ENCODE measurements around the gene TRIP12.

TRIP12 gene

DNA sequence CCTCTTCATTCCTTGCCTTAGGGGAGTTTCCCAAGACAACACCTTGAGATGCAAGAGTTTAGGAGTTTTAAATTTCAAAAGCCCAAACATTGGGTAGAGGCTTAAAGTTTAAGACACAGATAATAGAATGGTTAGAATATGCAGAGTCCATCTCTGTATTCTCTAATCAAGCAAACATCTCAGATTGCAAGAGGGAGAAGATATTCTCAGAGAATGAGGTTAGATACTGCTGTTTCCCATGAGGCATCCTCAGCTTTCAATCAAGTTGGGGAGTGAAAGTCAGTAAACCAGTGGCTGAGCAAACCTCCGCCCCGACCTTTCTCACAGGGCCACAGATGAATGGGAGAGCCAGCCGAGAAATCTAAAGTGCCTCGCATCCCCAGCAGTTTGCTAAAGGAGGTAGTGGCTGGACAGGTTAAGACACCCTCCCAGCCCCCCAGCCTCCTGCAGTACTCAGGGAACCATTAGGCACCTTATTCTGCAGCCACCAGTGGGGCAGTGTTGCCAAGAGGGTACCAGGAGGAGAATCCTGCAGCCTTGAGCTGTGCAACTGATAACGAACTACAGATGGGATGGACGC lies 30.5 kb upstream of the TRIP12 start:
- TF ChIP-seq, protein P1, sequence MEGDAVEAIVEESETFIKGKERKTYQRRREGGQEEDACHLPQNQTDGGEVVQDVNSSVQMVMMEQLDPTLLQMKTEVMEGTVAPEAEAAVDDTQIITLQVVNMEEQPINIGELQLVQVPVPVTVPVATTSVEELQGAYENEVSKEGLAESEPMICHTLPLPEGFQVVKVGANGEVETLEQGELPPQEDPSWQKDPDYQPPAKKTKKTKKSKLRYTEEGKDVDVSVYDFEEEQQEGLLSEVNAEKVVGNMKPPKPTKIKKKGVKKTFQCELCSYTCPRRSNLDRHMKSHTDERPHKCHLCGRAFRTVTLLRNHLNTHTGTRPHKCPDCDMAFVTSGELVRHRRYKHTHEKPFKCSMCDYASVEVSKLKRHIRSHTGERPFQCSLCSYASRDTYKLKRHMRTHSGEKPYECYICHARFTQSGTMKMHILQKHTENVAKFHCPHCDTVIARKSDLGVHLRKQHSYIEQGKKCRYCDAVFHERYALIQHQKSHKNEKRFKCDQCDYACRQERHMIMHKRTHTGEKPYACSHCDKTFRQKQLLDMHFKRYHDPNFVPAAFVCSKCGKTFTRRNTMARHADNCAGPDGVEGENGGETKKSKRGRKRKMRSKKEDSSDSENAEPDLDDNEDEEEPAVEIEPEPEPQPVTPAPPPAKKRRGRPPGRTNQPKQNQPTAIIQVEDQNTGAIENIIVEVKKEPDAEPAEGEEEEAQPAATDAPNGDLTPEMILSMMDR (IDR thresholded peaks at IDR 0.05; ENCODE audit: insufficient read depth, low read depth, low read length, missing control alignments) = no peak

DNA sequence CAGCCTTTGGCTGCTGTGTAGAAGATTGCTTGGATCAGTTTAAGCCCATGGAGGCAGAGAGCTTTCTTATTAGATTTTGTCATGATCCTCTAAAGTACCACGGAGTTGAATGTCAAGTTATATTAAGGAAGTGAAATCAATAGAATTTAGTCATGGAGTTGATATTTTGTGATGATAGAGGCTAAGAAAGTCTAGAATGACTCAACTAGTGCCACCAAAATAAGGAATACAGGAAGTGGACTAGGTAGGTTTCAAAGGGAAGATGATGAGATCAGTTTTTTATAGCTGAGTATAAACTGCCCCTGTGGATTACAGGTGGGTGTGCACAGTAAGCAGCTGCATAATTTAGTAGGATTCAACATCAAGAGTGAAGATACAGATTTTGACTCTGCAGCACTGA lies 25.7 kb upstream of the TRIP12 start:
- TF ChIP-seq, protein P1 (IDR thresholded peaks at IDR 0.05; ENCODE audit: insufficient read depth, low read depth, low read length, missing control alignments) = no peak
- DNase-seq (ENCODE audit: low read depth) = peak; percentile 28
- no peak overlapping the region for H3K4me3 ChIP-seq (ENCODE audit: low read depth, low read length)

More for the DNA sequence above, 30.5 kb upstream of the TRIP12 start:
- no peak overlapping the region for H3K4me3 ChIP-seq (ENCODE audit: low read depth, low read length)
- DNase-seq (ENCODE audit: low read depth) = no peak

DNA sequence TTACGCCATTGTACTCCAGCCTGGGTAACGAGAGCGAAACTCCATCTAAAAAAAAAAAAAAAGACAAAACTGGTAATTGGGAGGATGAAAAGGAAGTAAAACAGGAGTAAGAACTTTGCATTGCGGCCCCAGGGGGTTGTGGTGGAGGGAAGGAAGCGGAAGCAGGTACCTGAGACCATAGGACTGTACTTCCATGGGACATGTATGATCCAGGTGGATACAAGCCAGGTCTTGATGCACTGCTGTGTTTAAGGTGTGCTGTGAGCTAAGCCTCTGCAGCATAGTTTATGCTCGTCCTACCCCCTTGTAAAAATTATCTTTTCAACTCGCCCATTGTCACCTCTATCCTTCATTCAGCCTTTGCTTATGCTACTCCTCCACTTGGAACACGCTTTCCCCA lies 24.2 kb upstream of the TRIP12 start:
- no peak overlapping the region for H3K4me3 ChIP-seq (ENCODE audit: low read depth, low read length)
- TF ChIP-seq, protein P1 (IDR thresholded peaks at IDR 0.05; ENCODE audit: insufficient read depth, low read depth, low read length, missing control alignments) = no peak
- no peak for DNase-seq (ENCODE audit: low read depth)

DNA sequence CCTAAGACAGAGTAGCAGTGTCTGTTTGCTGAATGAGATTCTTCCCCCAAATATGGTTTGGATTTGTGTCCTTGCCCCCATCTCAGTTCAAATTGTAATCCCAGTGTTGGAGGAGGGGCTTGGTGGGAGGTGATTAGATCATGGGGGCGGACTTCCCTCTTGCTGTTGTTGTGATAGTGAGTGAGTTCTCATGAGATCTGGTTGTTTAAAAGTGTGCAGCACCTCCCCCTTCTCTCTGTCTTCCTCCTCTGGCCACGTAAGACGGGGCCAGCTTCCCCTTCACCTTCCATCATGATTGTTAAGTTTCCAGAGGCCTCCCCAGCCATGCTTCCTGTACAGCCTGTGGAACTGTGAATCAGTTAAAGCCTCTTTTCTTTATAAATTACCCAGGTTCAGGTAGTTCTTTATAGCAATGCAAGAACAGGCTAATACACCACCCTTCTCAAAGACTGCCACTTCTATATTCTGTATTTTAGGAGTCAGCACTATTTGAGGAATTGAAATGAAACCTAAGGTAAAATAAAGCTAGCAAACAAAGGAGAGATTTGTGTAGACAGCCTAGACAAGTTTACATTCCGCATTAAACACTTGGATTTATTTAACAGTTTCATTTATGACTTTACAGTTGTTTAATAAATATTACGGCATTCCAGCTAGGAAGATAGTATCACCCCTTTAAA lies 22.1 kb upstream of the TRIP12 start:
- DNase-seq (ENCODE audit: low read depth) = no peak
- TF ChIP-seq, protein P1 (IDR thresholded peaks at IDR 0.05; ENCODE audit: insufficient read depth, low read depth, low read length, missing control alignments) = no peak
- H3K4me3 ChIP-seq (ENCODE audit: low read depth, low read length) = no peak overlapping the region

DNA sequence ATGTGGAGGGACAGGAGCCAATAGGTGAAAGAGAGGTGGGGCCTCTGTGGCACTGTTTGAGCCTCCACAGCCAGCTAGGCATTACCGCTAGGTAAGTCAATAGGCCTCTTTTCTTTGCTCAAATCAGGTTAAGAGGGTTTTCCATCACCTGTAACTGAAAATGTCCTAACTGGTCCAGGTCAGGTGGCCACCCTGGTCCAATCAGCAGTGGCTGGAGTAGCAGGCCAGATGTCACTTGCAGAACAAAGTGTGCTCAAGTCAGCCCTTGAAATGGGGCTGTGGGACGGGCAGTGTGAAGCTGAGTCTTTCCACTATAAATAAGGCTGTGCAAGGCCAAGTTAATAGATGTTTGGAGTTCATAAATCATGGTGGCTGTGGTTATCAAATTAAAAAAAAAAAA lies 21.4 kb upstream of the TRIP12 start:
- no peak overlapping the region for H3K4me3 ChIP-seq (ENCODE audit: low read depth, low read length)
- TF ChIP-seq, protein P1 (IDR thresholded peaks at IDR 0.05; ENCODE audit: insufficient read depth, low read depth, low read length, missing control alignments) = no peak
- no peak for DNase-seq (ENCODE audit: low read depth)

DNA sequence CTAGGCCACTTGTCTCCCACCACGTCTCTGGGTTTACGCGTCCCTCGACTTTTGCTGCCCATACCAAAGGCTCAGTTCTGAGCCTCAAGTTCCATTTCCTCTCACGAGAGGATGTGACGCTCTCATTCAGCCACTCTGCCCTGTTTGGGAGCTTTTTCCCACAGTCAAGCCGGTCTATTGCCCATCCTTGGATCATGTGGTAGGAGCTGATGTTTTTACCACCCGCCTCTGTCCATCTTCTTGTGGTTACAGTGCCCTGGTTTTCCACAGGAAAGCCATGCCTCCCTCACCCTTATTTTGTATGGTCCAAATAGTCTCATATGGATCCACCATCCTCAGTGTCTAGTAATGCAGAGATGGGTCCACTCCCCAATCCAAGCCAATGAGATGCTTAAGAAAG lies 20.9 kb upstream of the TRIP12 start:
- no peak for DNase-seq (ENCODE audit: low read depth)
- TF ChIP-seq, protein P1 (IDR thresholded peaks at IDR 0.05; ENCODE audit: insufficient read depth, low read depth, low read length, missing control alignments) = no peak
- no peak overlapping the region for H3K4me3 ChIP-seq (ENCODE audit: low read depth, low read length)

DNA sequence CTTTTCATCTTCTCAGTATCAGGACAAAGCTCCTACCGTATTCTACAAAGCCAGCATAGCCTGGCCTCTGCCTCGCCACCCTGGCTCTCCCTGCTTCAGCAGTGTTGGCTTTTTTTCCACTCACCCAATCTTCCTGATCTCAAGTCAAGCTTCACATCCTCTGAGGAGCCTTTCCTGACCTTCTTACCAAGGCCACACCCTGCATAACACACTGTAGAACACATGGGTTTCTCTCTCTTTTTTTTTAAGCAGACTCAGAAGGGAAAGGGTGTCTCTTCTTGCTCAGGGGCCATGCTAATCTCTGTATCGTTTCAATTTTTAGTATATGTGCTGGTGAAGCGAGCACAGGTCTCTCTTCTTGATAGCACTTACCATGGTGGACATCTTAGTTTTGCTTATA lies 15.7 kb upstream of the TRIP12 start:
- DNase-seq (ENCODE audit: low read depth) = no peak
- H3K4me3 ChIP-seq (ENCODE audit: low read depth, low read length) = no peak overlapping the region
- TF ChIP-seq, protein P1 (IDR thresholded peaks at IDR 0.05; ENCODE audit: insufficient read depth, low read depth, low read length, missing control alignments) = no peak
